OCI-LY7 (cell line): ENCODE results near the gene RFWD3. TPM values are rescaled to one million over a fixed set of nuclear protein-coding genes. Genes with fewer than 3 reads are reported as not detected.

Experiments
- BruUV-seq: library from RNA; stranded (reverse); fragments of 400-500 nt; replicated peaks from 2 replicates; lab custom pipeline; 2021; lab: Mats Ljungman, UMichigan
- CTCF ChIA-PET: fragments of 300-600 bp; sonication (Branson Sonifier 250); formaldehyde crosslinking; loops from one replicate; lab custom pipeline; 2022; ENCODE audit warnings: antibody characterized with exemption; ENCODE audit not compliant: unreplicated experiment; lab: Charles Lee
- POLR2A ChIA-PET: fragments of 300-600 bp; sonication (Branson Sonifier 250); formaldehyde crosslinking; loops from one replicate; lab custom pipeline; 2022; ENCODE audit warnings: antibody characterized with exemption; lab: Charles Lee
- DNase-seq: peaks from one replicate; pipeline ENCODE4 v3.0.0-alpha.2; 2015; ENCODE audit warnings: low spot score
- H2AFZ ChIP-seq: fragments of 200-600 bp; sonication (generic), shearing (Covaris generic); 2 replicates; pipeline ENCODE4 v1.6.1; 2014; ENCODE audit warnings: mild to moderate bottlenecking, antibody characterized with exemption, low read length, moderate library complexity
- H3K27ac ChIP-seq: fragments of 200-600 bp; sonication (generic); 2 replicates; pipeline ENCODE4 v1.5.1; 2014; ENCODE audit warnings: mixed run types, low read depth, mild to moderate bottlenecking, moderate library complexity, low read length, inconsistent platforms; ENCODE audit not compliant: poor library complexity, severe bottlenecking
- H3K36me3 ChIP-seq: fragments of 200-600 bp; sonication (generic); 2 replicates; pipeline ENCODE4 v1.6.1; 2014; ENCODE audit warnings: mild to moderate bottlenecking, antibody characterized with exemption, low read length, moderate library complexity, mixed read lengths; ENCODE audit not compliant: insufficient read depth
- H3K4me1 ChIP-seq: fragments of 200-600 bp; sonication (generic); 2 replicates; pipeline ENCODE4 v1.5.1; 2014; ENCODE audit warnings: mild to moderate bottlenecking, low read length; ENCODE audit not compliant: insufficient read depth, poor library complexity, severe bottlenecking
- H3K4me2 ChIP-seq: fragments of 200-600 bp; sonication (generic); 2 replicates; pipeline ENCODE4 v1.6.1; 2014; ENCODE audit warnings: mild to moderate bottlenecking, low read length
- H3K4me3 ChIP-seq: fragments of 200-600 bp; sonication (generic); 2 replicates; pipeline ENCODE4 v1.5.1; 2014; ENCODE audit warnings: mild to moderate bottlenecking, low read depth, low read length; ENCODE audit not compliant: poor library complexity, severe bottlenecking
- H3K79me2 ChIP-seq: fragments of 200-600 bp; sonication (generic); 2 replicates; pipeline ENCODE4 v1.6.1; 2016; ENCODE audit warnings: low read depth, mild to moderate bottlenecking, low read length, moderate library complexity, mixed read lengths; ENCODE audit not compliant: insufficient read depth
- H3K9me2 ChIP-seq: fragments of 200-600 bp; sonication (generic); 2 replicates; pipeline ENCODE4 v1.6.1; 2016; ENCODE audit warnings: mild to moderate bottlenecking, low read length, mixed read lengths; ENCODE audit not compliant: insufficient read depth
- H3K9me3 ChIP-seq: fragments of 200-600 bp; sonication (generic); 2 replicates; pipeline ENCODE4 v1.6.1; 2014; ENCODE audit warnings: mild to moderate bottlenecking, mixed run types, low read length, mixed read lengths
- H4K20me1 ChIP-seq: fragments of 200-600 bp; sonication (generic); 2 replicates; pipeline ENCODE4 v1.6.1; 2014; ENCODE audit warnings: mild to moderate bottlenecking, antibody characterized with exemption, low read length, moderate library complexity, mixed read lengths; ENCODE audit not compliant: insufficient read depth
- CTCF ChIP-seq: fragments of 200-600 bp; sonication (generic); conservative IDR thresholded peaks from 2 replicates; pipeline ENCODE4 v1.5.1; 2014; ENCODE audit warnings: mild to moderate bottlenecking, antibody characterized with exemption, low read length, moderate library complexity, mixed read lengths
- EZH2phosphoT487 ChIP-seq: fragments of 200-600 bp; sonication (generic); IDR thresholded peaks from 2 replicates; pipeline ENCODE4 v1.6.1; 2018; ENCODE audit warnings: low read depth, borderline replicate concordance, mild to moderate bottlenecking, mixed run types, antibody characterized with exemption, low read length, moderate library complexity, mixed read lengths
- intact Hi-C: fragments of 100-400 bp; cut with micrococcal nuclease; formaldehyde crosslinking; loops from one replicate; pipeline ENCODE4 v1.10.0; 2022; ENCODE audit not compliant: unreplicated experiment
- total RNA-seq, 2 experiments: library from RNA; depleted of rRNA in 1 of 2; stranded (reverse); fragments of >200 nt in 1 of 2; shearing (Covaris generic) in 1 of 2; gene quantifications; 2 replicates each; pipeline ENCODE4 v1.2.3, GENCODE V29; 2014 to 2022

Gene RFWD3
- total RNA-seq, 2 experiments from 2014 or later: 79.7 to 134 TPM

- no peak overlapping the region for H3K4me3 ChIP-seq
- POLR2A ChIA-PET: interaction anchor here (0.7 to 1.5 kb wide), 5 partner anchors 9 to 371 kb away, joined by 3 to 8 read pairs (median 5); partner anchors contain the start of gene RFWD3
- intact Hi-C loops: no loop called here
- DNase-seq: no peak
- CTCF ChIA-PET: no interaction called here
- no peak overlapping the region for H2AFZ ChIP-seq
- H4K20me1 ChIP-seq: no peaks in the 10 kb centered on the region; the same call in 1 of the 2 replicates
- no peak overlapping the region for H3K27ac ChIP-seq
- TF ChIP-seq EZH2phosphoT487: no peak
- TF ChIP-seq CTCF: no peak
- H3K36me3 ChIP-seq: peaks cover 96% of the 10 kb centered on the region
- no peaks in the 10 kb centered on the region for H3K4me1 ChIP-seq
- H3K9me2 ChIP-seq: no peaks in the 10 kb centered on the region
- H3K4me2 ChIP-seq: no peak overlapping the region
- no peaks in the 10 kb centered on the region; the same call in 1 of the 2 replicates for H3K79me2 ChIP-seq
- H3K9me3 ChIP-seq: no peaks in the 10 kb centered on the region
- no TSS peak for BruUV-seq
These were observed 24.7 kb downstream of the RFWD3 start for GRCh38 chr16:74641969-74642368.

- peaks cover 93% of the 10 kb centered on the region for H3K36me3 ChIP-seq
- no peaks in the 10 kb centered on the region for H3K9me3 ChIP-seq
- BruUV-seq: TSS peak; percentile 11
- TF ChIP-seq EZH2phosphoT487 (no peak), CTCF (no peak)
- no peaks in the 10 kb centered on the region for H3K4me1 ChIP-seq
- H3K9me2 ChIP-seq: no peaks in the 10 kb centered on the region
- no peak overlapping the region for H3K4me3 ChIP-seq
- peaks cover 6% of the 10 kb centered on the region for H4K20me1 ChIP-seq
- POLR2A ChIA-PET: interaction anchor here (0.8 kb wide), 1 partner anchor 11 kb away, joined by 4 read pairs; no protein-coding TSS in a partner anchor
- H2AFZ ChIP-seq: no peak overlapping the region
- H3K4me2 ChIP-seq: no peak overlapping the region
- CTCF ChIA-PET: no interaction called here
- no peak overlapping the region for H3K27ac ChIP-seq
- intact Hi-C loops: no loop called here
- no peak for DNase-seq
- H3K79me2 ChIP-seq: 0 out of 2 replicates have a peak, but pooled peaks cover 11% of the 10 kb centered on the region
These were observed 28.8 kb downstream of the RFWD3 start for GRCh38 chr16:74637742-74638453.

DNA sequence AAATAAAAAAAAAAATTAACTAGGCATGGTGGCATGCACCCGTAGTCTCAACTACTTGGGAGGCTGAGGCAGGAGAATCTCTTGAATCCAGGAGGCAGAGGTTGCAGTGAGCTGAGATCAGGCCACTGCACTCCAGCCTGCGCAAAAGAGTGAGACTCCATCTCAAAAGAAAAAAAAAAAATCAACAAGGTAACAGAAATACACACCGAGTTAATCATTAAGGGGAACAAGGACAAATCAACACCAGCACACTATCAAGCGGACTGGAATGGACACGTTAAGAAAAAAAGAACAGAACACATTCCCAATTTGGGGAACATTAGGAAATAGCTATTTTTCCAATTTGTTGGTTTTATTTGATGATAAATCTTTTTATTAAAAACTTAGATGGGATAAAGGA, 31.4 kb downstream of the RFWD3 start:
- no peak overlapping the region for H2AFZ ChIP-seq
- 0 out of 2 replicates have a peak, but pooled peaks cover 11% of the 10 kb centered on the region for H3K79me2 ChIP-seq
- TF ChIP-seq CTCF (no peak), EZH2phosphoT487 (no peak)
- intact Hi-C loops: no loop called here
- H3K4me2 ChIP-seq: no peak overlapping the region
- CTCF ChIA-PET: no interaction called here
- POLR2A ChIA-PET: interaction anchor here (0.5 to 1.2 kb wide), 4 partner anchors 16 to 1139 kb away, joined by 3 to 5 read pairs (median 4); no protein-coding TSS in a partner anchor
- no peak for DNase-seq
- no peak overlapping the region for H3K4me3 ChIP-seq
- H3K9me3 ChIP-seq: no peaks in the 10 kb centered on the region
- H4K20me1 ChIP-seq: peaks cover 6% of the 10 kb centered on the region
- H3K27ac ChIP-seq: no peak overlapping the region
- no TSS peak for BruUV-seq
- H3K36me3 ChIP-seq: peaks cover 96% of the 10 kb centered on the region
- no peaks in the 10 kb centered on the region for H3K9me2 ChIP-seq
- H3K4me1 ChIP-seq: no peaks in the 10 kb centered on the region
